ENCODE results near the gene GTPBP3. TPM values are rescaled to one million over a fixed set of nuclear protein-coding genes. Genes with fewer than 3 reads are reported as not detected.
"Not testable (repeated sequence)": the region's sequence is repeated elsewhere in the genome, so short reads cannot be mapped to it uniquely, and the experiment has no call there.

The GTPBP3 gene
- 42.4 and 43.5 TPM in 2 replicates for total RNA-seq

DNA sequence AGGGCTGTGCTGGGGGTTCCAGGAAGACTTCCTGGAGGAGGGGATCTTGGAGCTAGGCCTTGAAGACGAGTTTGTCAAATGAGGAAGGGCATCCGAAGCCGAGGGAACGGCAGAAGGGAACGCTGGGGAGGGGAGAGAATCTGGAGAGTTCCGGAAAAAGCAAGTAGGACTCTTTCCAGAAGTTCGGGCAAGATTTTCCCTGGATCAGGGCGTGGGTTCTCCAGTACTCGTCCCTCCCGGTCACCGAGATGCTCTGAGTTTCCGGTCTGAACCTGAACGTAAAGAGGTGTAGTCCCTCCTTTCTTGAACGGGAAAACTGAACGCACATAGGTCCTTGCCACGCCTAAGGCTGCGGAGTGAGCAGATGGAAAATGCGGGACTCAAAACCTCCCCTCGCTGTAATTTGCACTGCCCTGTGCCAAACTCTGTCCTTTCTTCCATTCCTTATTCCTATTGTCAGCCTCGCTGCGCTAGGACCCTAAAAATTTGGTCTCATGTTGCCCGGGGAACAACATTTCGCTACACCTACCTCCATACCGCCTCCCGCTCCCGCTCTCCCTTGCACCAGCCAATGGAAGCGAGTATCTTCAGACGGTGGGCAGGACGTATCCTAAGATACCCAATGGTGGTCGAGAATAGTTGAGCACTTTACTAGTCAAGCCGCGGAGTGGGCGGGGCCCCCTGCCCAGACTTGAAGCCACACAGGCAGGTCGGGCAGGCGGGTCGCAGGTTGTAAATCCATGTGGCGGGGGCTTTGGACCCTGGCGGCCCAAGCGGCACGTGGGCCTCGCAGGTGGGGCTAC, at the start of gene GTPBP3:
TSS of gene GTPBP3 (plus strand) at position 682 of the 803 bp plus-strand sequence. CDS start at position 741, 59 bp downstream.
- intact Hi-C loops (cut with micrococcal nuclease), result loop anchor here (1.0 to 5.0 kb wide), 6 partner anchors 28 to 175 kb away; partner anchors contain the start of genes BABAM1, BST2, CCDC194 and DDA1

DNA sequence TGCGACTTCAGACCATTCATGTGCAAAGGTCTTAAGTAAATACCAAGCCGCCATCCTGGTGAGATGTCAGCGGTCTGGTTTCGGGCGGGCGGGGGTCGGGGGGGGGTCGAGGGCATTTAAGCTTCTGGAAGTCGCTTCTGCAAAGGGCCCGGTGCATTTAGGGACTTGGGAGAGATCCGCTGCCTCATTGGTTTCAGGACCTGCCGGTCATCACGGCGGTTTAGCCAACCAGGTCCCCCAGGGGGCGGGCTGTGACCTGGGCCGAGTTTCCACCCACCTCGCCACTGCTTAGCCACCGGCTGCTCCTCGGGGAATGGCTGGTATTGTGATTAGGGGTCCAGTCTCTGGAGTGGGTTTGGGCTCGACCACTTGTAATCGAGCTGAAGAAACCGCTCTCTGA, 47.9 kb upstream of the GTPBP3 start:
- intact Hi-C loops (cut with micrococcal nuclease), result loop anchor here (10.0 kb wide), 1 partner anchor 515 kb away; no protein-coding TSS in a partner anchor

- intact Hi-C loops (cut with micrococcal nuclease), result loop anchor here (1.0 to 5.0 kb wide), 5 partner anchors 11 to 290 kb away; partner anchors contain the start of genes ABHD8, BST2 and DDA1
Observed at GRCh38 chr19:17292301-17293074, 44.9 kb upstream of the GTPBP3 start.

- intact Hi-C loops (cut with micrococcal nuclease), result loop anchor here (2.0 to 5.0 kb wide), 3 partner anchors 15 to 291 kb away; partner anchors contain the start of genes BST2 and DDA1
Observed at GRCh38 chr19:17293605-17294004, 43.7 kb upstream of the GTPBP3 start.

DNA sequence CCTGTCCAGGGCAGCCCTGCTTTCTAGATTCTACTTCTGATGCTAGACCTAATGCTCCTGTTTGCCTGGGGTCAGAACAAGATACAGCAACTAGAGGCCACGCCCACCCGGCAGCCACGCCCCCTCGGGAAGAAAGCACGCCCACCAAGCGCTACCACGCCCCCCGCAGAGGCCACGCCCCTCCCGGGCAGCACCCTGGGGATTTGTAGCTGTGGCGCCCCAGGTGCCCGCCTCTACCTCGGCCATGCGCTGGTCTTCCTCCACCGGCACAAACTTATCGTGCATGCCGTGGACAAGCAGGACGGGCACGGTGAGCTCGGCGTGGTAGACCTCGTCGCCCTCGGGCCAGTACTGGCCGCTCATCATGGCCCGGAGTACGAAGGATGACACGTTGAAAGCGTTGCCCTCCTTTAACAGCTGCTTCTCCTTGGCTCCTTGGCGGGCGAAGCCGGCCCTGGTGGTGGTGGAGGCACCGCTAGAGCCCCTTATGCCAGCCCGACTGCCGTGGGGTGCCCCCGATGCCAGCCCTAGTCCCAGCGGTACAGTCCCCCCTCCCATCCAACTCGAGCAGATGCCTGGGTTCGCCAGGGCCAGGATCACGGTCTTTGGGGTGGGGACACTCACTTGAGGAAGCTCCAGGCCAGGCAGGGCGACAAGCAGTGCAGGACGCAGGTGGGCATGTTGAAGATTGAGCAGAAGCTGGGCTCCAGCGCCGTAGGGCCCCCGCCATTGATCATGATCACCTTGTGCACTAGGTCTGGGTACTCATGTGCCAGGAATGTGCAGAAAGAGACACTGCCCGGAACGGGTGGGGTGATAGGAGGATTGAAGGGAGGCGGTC, 43.1 kb upstream of the GTPBP3 start:
- intact Hi-C loops (cut with micrococcal nuclease), result loop anchor here (5.0 kb wide), 1 partner anchor 113 kb away; the partner anchor contains the start of gene BST2

DNA sequence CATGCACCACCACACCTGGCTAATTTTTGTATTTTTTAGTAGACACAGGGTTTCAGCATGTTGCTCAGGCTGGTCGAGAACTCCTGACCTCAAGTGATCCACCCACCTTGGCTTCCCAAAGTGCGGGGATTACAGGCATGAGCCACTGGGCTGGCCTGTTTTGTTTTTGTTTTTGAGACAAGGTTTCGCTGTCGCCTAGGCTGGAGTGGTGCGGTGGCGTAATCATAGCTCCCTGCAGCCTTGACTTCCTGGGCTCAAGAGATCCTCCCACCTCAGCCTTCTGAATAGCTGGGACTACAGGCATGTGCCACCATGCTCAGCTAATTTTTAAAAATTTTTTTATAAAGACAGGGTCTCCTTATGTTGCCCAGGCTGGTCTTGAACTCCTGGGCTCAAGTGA, 41.8 kb upstream of the GTPBP3 start:
- intact Hi-C loops (cut with micrococcal nuclease), result not testable (repeated sequence)

- intact Hi-C loops (cut with micrococcal nuclease), result no loop called here
Observed at GRCh38 chr19:17296273-17296672, 41.1 kb upstream of the GTPBP3 start.

- intact Hi-C loops (cut with micrococcal nuclease), result no loop called here
Observed at GRCh38 chr19:17296976-17297375, 40.4 kb upstream of the GTPBP3 start.

DNA sequence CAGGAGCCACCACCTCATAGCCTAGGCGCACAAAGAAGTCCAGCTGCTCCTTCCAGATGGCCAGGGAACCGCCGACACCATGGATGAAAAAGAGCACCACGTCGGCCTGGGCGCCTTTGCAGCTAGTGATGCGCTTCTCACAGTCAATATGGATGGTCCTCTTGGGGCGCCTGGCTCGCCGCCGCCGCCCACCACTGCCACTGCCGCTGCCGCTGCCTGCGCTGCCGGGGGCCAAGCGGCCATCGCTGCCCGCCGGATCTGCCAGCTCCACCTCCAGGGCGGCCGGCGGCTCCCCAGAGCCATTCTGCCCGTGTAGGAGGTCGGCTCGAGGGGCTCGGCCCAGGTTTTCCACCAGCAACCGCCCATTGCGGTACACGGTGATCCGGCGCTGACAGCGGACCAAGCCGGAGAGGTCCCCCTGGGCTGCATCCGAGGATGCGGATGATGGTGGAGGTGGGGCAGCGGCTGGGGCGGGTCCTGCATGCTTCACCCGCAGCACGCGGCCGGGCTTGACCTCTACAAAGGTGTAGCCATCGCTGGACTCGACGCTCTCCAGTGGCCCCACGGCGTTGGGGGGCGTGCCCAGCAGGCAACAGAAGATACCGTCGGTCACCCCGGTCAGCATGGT, 36.2 kb upstream of the GTPBP3 start:
- intact Hi-C loops (cut with micrococcal nuclease), result no loop called here

DNA sequence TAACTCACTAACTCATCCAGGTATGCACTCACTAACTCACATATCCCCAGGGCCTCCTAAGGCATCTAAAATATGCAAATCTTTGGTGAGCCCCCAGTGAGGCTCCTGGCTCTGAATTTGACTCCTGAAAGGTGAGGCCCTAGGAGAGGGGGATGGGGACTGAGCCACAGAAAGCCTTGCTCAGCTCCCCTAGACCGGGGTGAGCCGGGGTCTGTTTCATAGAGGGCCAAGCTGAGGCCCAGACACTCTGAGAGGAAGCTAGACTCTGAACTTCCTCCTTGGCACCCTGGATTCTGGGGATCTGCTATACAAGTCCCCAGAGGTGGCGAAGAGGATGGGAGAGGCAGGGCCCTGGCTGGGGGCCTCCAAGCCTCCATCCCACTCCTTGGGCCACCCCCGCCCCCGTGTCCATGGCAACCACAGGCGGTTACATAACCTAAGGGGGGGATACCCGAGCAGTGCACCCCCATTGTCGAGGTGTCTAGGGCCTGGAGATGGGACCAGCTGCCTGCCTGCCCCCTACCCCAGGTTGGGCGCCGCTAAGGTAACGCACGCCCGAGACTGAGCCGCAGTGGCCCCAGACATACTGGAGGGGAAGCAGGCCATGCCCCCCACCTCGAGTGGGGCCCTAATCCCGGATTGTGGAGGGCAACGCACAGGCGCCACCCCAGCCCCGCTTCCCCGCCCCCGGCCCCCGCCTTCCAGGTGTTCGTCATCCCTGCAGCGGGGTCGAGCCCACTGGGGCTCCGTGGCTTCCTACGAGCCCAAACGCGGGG, 34.8 kb upstream of the GTPBP3 start:
- intact Hi-C loops (cut with micrococcal nuclease), result loop anchor here (1.0 kb wide), 1 partner anchor 10 kb away; no protein-coding TSS in a partner anchor

GRCh38 chr19:17303167-17303939, 34.0 kb upstream of the GTPBP3 start, which contains the start of gene ABHD8:
Gene ABHD8 (minus strand): TSS chr19:17303425. CDS start chr19:17301616, 1,809 bp downstream.
- intact Hi-C loops (cut with micrococcal nuclease), result loop anchor here (1.0 kb wide), 1 partner anchor 11 kb away; no protein-coding TSS in a partner anchor

- intact Hi-C loops (cut with micrococcal nuclease), result loop anchor here (1.0 kb wide), 1 partner anchor 12 kb away; no protein-coding TSS in a partner anchor
Observed at GRCh38 chr19:17303940-17304267, 33.4 kb upstream of the GTPBP3 start.

- intact Hi-C loops (cut with micrococcal nuclease), result loop anchor here (1.0 kb wide), 1 partner anchor 37 kb away; the partner anchor contains the start of gene BABAM1
Observed at GRCh38 chr19:17304386-17305215, 32.8 kb upstream of the GTPBP3 start.

- intact Hi-C loops (cut with micrococcal nuclease), result loop anchor here (1.0 kb wide), 1 partner anchor 38 kb away; the partner anchor contains the start of gene BABAM1
Observed at GRCh38 chr19:17305216-17305516, 32.2 kb upstream of the GTPBP3 start.

DNA sequence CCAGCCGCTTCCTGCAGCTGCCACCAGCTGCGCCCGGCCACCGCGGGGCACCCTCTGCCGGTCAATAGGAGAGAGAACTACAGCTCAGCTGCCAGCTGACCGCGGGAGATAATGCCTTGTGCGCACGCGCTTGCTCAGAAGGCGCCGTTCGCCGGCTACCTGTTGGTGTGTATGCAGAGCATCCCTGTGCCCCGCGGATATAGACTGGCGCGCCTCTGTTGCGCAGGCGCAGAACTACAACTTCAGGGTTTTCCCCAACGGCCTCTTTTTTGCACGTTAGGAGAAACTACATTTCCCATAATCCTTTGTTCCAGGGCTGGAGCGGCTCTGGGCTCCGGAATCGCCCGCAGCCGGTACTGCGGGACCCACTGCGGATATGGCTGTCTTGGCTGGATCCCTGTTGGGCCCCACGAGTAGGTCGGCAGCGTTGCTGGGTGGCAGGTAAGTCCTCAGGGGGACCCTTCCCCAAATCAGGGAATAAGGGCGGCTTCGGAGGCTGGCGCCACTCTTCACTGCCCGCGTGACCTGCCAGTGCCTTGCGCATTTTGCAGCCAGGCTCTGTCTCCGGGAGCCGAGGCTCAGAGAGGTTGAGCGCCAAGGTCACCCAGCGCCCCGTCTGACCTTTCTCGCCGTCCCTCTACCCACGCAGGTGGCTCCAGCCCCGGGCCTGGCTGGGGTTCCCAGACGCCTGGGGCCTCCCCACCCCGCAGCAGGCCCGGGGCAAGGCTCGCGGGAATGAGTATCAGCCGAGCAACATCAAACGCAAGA, 31.7 kb upstream of the GTPBP3 start, which contains the start of gene MRPL34:
TSS of gene MRPL34 (plus strand) at position 356 of the 768 bp plus-strand sequence. CDS start at position 377, 21 bp downstream.
- intact Hi-C loops (cut with micrococcal nuclease), result loop anchor here (1.0 kb wide), 1 partner anchor 38 kb away; the partner anchor contains the start of gene BABAM1

- intact Hi-C loops (cut with micrococcal nuclease), result no loop called here
Observed at GRCh38 chr19:17306285-17306714, 31.1 kb upstream of the GTPBP3 start.
